Osteoblast (primary cell): Measurements from ENCODE around the gene KRTAP5-3. TPM values are rescaled to one million over a fixed set of nuclear protein-coding genes. Genes with fewer than 3 reads are reported as not detected.

Source experiments
- DNase-seq: peaks from one replicate; pipeline ENCODE4 v3.0.0; 2011; ENCODE audit warnings: low spot score, mixed read lengths; ENCODE audit not compliant: insufficient read length; ENCODE audit errors: missing footprints
- H2AFZ ChIP-seq: 2 replicates; pipeline ENCODE4 v1.6.0; 2011; ENCODE audit warnings: mild to moderate bottlenecking, low read length
- H3K27ac ChIP-seq: 2 replicates; pipeline ENCODE4 v1.5.1; 2011; ENCODE audit warnings: mild to moderate bottlenecking, low read depth, low read length, moderate library complexity
- H3K27me3 ChIP-seq: 2 replicates; pipeline ENCODE4 v1.6.0; 2012; ENCODE audit warnings: mild to moderate bottlenecking, control low read depth, inconsistent platforms, low read length, moderate library complexity; ENCODE audit not compliant: insufficient read depth
- H3K36me3 ChIP-seq: 2 replicates; pipeline ENCODE4 v1.5.1; 2011; ENCODE audit warnings: mild to moderate bottlenecking, low read length, control low read depth, moderate library complexity; ENCODE audit not compliant: insufficient read depth
- H3K4me1 ChIP-seq: 2 replicates; pipeline ENCODE4 v1.5.1; 2011; ENCODE audit warnings: mild to moderate bottlenecking, low read length, control low read depth, moderate library complexity; ENCODE audit not compliant: insufficient read depth
- H3K4me2 ChIP-seq: 2 replicates; pipeline ENCODE4 v1.6.0; 2011; ENCODE audit warnings: mild to moderate bottlenecking, low read length; ENCODE audit not compliant: insufficient read depth
- H3K4me3 ChIP-seq: fragments of 200-600 bp; sonication (generic); 3 replicates; pipeline ENCODE4 v1.5.1; 2012; ENCODE audit warnings: mild to moderate bottlenecking, low read length, inconsistent platforms; ENCODE audit not compliant: insufficient read depth
- H3K79me2 ChIP-seq: 2 replicates; pipeline ENCODE4 v1.6.0; 2012; ENCODE audit warnings: mild to moderate bottlenecking, low read length, control low read depth, inconsistent platforms; ENCODE audit not compliant: insufficient read depth
- H3K9me3 ChIP-seq: 2 replicates; pipeline ENCODE4 v1.5.1; 2011; ENCODE audit warnings: low read depth, low read length, control low read depth
- H4K20me1 ChIP-seq: 2 replicates; pipeline ENCODE4 v1.6.0; 2012; ENCODE audit warnings: mild to moderate bottlenecking, low read length, control low read depth; ENCODE audit not compliant: insufficient read depth
- total RNA-seq: library from RNA; depleted of rRNA; stranded (reverse); fragments of >200 nt; gene quantifications from 2 replicates; pipeline ENCODE4 v1.2.3, GENCODE V29; 2012
- TF ChIP-seq, protein P1 (sequence below): IDR thresholded peaks from 2 replicates; pipeline ENCODE4 v1.5.1; 2011; ENCODE audit warnings: mild to moderate bottlenecking, low read depth, low read length, moderate library complexity; ENCODE audit errors: extremely low read depth

The KRTAP5-3 gene
- total RNA-seq, 1 donor: not detected

DNA sequence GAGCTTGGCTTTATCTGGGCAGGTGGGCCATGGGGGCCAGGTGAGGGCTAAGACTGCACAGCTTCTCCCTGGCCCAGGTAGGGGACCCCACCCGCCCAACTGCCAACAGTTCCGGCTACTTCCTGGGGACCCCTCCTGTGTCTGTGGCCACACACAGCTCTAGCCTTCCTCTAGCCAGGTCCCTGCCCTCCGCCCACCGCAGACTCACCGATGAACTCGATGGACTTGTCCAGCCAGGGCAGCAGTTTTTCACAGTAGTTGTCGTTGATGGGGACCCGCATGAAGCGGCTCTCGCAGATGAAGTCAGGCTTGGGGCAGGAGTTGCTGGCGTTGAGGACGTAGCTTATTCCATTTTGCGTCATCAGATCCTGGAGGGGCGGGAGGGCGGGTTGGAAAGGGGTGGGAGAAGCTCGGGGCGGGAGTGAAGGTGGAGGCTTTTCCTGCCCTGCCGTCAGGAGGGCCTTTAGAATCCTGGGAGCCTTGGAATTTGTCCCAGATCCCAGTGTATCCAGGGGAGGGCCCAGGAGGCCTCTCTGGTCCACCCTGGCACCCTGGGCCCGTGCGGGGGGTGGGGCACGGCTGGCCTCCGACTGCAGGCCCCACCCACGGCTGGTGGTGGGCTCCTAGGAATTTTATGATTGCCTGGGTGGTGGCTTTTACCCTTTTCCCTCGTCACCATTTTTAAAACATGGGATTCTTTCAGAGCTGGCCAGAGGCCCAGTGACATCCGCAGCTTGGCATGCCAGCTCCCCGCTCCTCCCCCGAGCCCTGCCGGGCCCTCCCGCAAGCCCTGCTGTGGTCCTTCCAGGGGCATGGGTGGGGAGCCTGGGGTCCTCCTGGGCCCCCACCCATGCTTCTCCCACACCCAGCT lies 50.1 kb downstream of the KRTAP5-3 start:
- H3K79me2 ChIP-seq: no peaks in the 10 kb centered on the region
- peak; percentile 100 for DNase-seq
- H3K4me2 ChIP-seq: peak overlapping the region; percentile 43
- no peaks in the 10 kb centered on the region for H3K27me3 ChIP-seq
- H2AFZ ChIP-seq: no peak overlapping the region
- no peaks in the 10 kb centered on the region for H3K36me3 ChIP-seq
- peak overlapping the region; percentile 68 for H3K27ac ChIP-seq
- TF ChIP-seq, protein P1, sequence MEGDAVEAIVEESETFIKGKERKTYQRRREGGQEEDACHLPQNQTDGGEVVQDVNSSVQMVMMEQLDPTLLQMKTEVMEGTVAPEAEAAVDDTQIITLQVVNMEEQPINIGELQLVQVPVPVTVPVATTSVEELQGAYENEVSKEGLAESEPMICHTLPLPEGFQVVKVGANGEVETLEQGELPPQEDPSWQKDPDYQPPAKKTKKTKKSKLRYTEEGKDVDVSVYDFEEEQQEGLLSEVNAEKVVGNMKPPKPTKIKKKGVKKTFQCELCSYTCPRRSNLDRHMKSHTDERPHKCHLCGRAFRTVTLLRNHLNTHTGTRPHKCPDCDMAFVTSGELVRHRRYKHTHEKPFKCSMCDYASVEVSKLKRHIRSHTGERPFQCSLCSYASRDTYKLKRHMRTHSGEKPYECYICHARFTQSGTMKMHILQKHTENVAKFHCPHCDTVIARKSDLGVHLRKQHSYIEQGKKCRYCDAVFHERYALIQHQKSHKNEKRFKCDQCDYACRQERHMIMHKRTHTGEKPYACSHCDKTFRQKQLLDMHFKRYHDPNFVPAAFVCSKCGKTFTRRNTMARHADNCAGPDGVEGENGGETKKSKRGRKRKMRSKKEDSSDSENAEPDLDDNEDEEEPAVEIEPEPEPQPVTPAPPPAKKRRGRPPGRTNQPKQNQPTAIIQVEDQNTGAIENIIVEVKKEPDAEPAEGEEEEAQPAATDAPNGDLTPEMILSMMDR: no peak
- H3K4me3 ChIP-seq: no peak overlapping the region
- H3K9me3 ChIP-seq: no peaks in the 10 kb centered on the region
- peaks cover 15% of the 10 kb centered on the region for H3K4me1 ChIP-seq
- H4K20me1 ChIP-seq: peaks cover 3% of the 10 kb centered on the region

Other genes starting within 250 kb of the KRTAP5-3 start
- gene BRSK2, start 218.5 kb downstream of the KRTAP5-3 start, total RNA-seq: 0.36 TPM in 1 of 2 replicates, not detected in the other
- gene MOB2, start 121.7 kb downstream of the KRTAP5-3 start, total RNA-seq: 28.2 and 29.8 TPM in 2 replicates
- under 0.01 TPM in 2 replicates for gene DUSP8, start 36.2 kb downstream of the KRTAP5-3 start, total RNA-seq
- not detected in 2 replicates for gene KRTAP5-1, start 23.2 kb downstream of the KRTAP5-3 start, total RNA-seq
- not detected in 2 replicates for gene KRTAP5-2, start 10.2 kb downstream of the KRTAP5-3 start, total RNA-seq
- gene KRTAP5-4, start 13.7 kb upstream of the KRTAP5-3 start, total RNA-seq: not detected in 2 replicates
- not detected in 2 replicates for gene KRTAP5-5, start 21.3 kb upstream of the KRTAP5-3 start, total RNA-seq
- gene KRTAP5-6, start 88.7 kb upstream of the KRTAP5-3 start, total RNA-seq: not detected in 2 replicates
- 15.0 and 18.1 TPM in 2 replicates for gene IFITM10, start 142.1 kb upstream of the KRTAP5-3 start, total RNA-seq
- gene CTSD, start 155.5 kb upstream of the KRTAP5-3 start, total RNA-seq: 491 and 519 TPM in 2 replicates
- 0.36 and 0.59 TPM in 2 replicates for gene SYT8, start 226.5 kb upstream of the KRTAP5-3 start, total RNA-seq
- not detected in 2 replicates for gene TNNI2, start 230.5 kb upstream of the KRTAP5-3 start, total RNA-seq
- gene LSP1, start 244.6 kb upstream of the KRTAP5-3 start, total RNA-seq: 41.0 and 54.6 TPM in 2 replicates